IMR-90 (cell line): ENCODE measurements around the gene MBD3L2. TPM values are rescaled to one million over a fixed set of nuclear protein-coding genes. Genes with fewer than 3 reads are reported as not detected.

ENCODE experiments used
- ATAC-seq: fragments of 200-7000 bp; cut with Tn5 transposase; 2 replicates; pipeline ENCODE4 v1.9.1; 2020; ENCODE audit warnings: low read depth, mild to moderate bottlenecking, moderate library complexity
- BruUV-seq: library from RNA; stranded (reverse); fragments of 400-500 nt; replicated peaks from 2 replicates; lab custom pipeline; 2021; lab: Mats Ljungman, UMichigan
- CTCF ChIA-PET: fragments of 300-600 bp; formaldehyde crosslinking; extraction: SDS; loops from one replicate; lab custom pipeline; 2021; ENCODE audit warnings: antibody characterized with exemption; lab: Yijun Ruan, JAX
- POLR2A ChIA-PET: fragments of 300-600 bp; sonication (Branson Sonifier 250); formaldehyde crosslinking; loops from one replicate; lab custom pipeline; 2022; ENCODE audit warnings: antibody characterized with exemption; ENCODE audit not compliant: unreplicated experiment; lab: Charles Lee
- DNase-seq: peaks from one replicate; pipeline ENCODE4 v3.0.0; 2013
- H2AFZ ChIP-seq: replicated peaks from 2 replicates; pipeline ENCODE3; 2013; ENCODE audit warnings: low read length, mild to moderate bottlenecking; ENCODE audit not compliant: poor library complexity
- H2AK5ac ChIP-seq: 2 replicates; pipeline ENCODE4 v1.6.1; 2013; ENCODE audit warnings: low read depth, low read length, inconsistent platforms
- H2AK9ac ChIP-seq: replicated peaks from 2 replicates; pipeline ENCODE3; 2013; ENCODE audit warnings: mild to moderate bottlenecking, low read depth, low read length, moderate library complexity; ENCODE audit not compliant: poor library complexity
- H2BK120ac ChIP-seq: 2 replicates; pipeline ENCODE4 v1.6.1; 2013; ENCODE audit warnings: low read depth, low read length, inconsistent platforms
- H2BK15ac ChIP-seq: 3 replicates; pipeline ENCODE4 v1.6.1; 2013; ENCODE audit warnings: low read depth, low read length, inconsistent platforms
- H2BK20ac ChIP-seq: 2 replicates; pipeline ENCODE4 v1.6.1; 2013; ENCODE audit warnings: low read depth, mild to moderate bottlenecking, inconsistent platforms, low read length, moderate library complexity
- H2BK5ac ChIP-seq: 2 replicates; pipeline ENCODE4 v1.6.1; 2013; ENCODE audit warnings: mild to moderate bottlenecking, low read depth, low read length, inconsistent platforms; ENCODE audit not compliant: poor library complexity, severe bottlenecking
- H3K14ac ChIP-seq: replicated peaks from 2 replicates; pipeline ENCODE4 v1.6.1; 2013; ENCODE audit warnings: low read depth, low read length, inconsistent platforms
- H3K18ac ChIP-seq: 2 replicates; pipeline ENCODE4 v1.6.1; 2013; ENCODE audit warnings: low read depth, low read length, control low read depth
- H3K23ac ChIP-seq: 2 replicates; pipeline ENCODE4 v1.6.1; 2013; ENCODE audit warnings: low read depth, low read length, inconsistent platforms
- H3K27ac ChIP-seq: 2 replicates; pipeline ENCODE4 v1.5.1; 2013; ENCODE audit warnings: mild to moderate bottlenecking, control low read depth, low read length; ENCODE audit not compliant: insufficient read depth
- H3K27me3 ChIP-seq: 2 replicates; pipeline ENCODE4 v1.6.1; 2013; ENCODE audit warnings: low read length; ENCODE audit not compliant: control insufficient read depth, insufficient read depth
- H3K36me3 ChIP-seq: 2 replicates; pipeline ENCODE4 v1.6.1; 2013; ENCODE audit warnings: low read length, mixed read lengths; ENCODE audit not compliant: control insufficient read depth, insufficient read depth
- H3K4ac ChIP-seq: 2 replicates; pipeline ENCODE4 v1.6.1; 2013; ENCODE audit warnings: low read depth, low read length, inconsistent platforms
- H3K4me1 ChIP-seq: 2 replicates; pipeline ENCODE4 v1.6.1; 2013; ENCODE audit warnings: low read length, mixed read lengths; ENCODE audit not compliant: control insufficient read depth, insufficient read depth
- H3K4me2 ChIP-seq: 2 replicates; pipeline ENCODE4 v1.6.1; 2013; ENCODE audit warnings: low read depth, mild to moderate bottlenecking, control low read depth, low read length, moderate library complexity
- H3K4me3 ChIP-seq: 2 replicates; pipeline ENCODE4 v1.5.1; 2013; ENCODE audit warnings: low read depth, mild to moderate bottlenecking, control low read depth, low read length, moderate library complexity; ENCODE audit not compliant: insufficient read depth
- H3K56ac ChIP-seq: 2 replicates; pipeline ENCODE4 v1.6.1; 2013; ENCODE audit warnings: low read length, inconsistent platforms; ENCODE audit not compliant: insufficient read depth; ENCODE audit errors: extremely low read depth
- H3K79me1 ChIP-seq, 2 experiments: 2 replicates each; pipeline ENCODE4 v1.6.1; 2013; ENCODE audit warnings: low read length in 2 of 2, inconsistent platforms in 1 of 2, low read depth in 1 of 2
- H3K9ac ChIP-seq: 2 replicates; pipeline ENCODE4 v1.6.1; 2013; ENCODE audit warnings: low read depth, low read length, control low read depth
- H3K9me1 ChIP-seq: 2 replicates; pipeline ENCODE4 v1.6.1; 2013; ENCODE audit warnings: low read length, inconsistent platforms; ENCODE audit not compliant: insufficient read depth
- H3K9me3 ChIP-seq: 2 replicates; pipeline ENCODE4 v1.6.1; 2013; ENCODE audit warnings: low read length; ENCODE audit not compliant: control insufficient read depth, insufficient read depth
- H4K20me1 ChIP-seq: 2 replicates; pipeline ENCODE4 v1.6.1; 2013; ENCODE audit warnings: low read length, inconsistent platforms; ENCODE audit not compliant: insufficient read depth
- H4K5ac ChIP-seq: 2 replicates; pipeline ENCODE4 v1.6.1; 2013; ENCODE audit warnings: mild to moderate bottlenecking, low read depth, low read length, control low read depth
- H4K8ac ChIP-seq, 2 experiments: 2 replicates each; pipeline ENCODE4 v1.6.1; 2013; ENCODE audit warnings: low read depth in 2 of 2, low read length in 2 of 2, control low read depth in 1 of 2, inconsistent platforms in 1 of 2
- H4K91ac ChIP-seq: 2 replicates; pipeline ENCODE4 v1.6.1; 2013; ENCODE audit warnings: low read depth, low read length, inconsistent platforms; ENCODE audit not compliant: insufficient read depth
- BHLHE40 ChIP-seq: fragments of 150-350 bp; IDR thresholded peaks from 2 replicates; pipeline ENCODE4 v1.6.1; 2016; ENCODE audit warnings: mild to moderate bottlenecking, low read depth, low read length
- CEBPB ChIP-seq: IDR thresholded peaks from 2 replicates; pipeline ENCODE4 v1.6.1; 2012; ENCODE audit warnings: low read depth, low read length, improper control_type of control experiment
- CHD1 ChIP-seq: IDR thresholded peaks from 2 replicates; pipeline ENCODE4 v1.6.1; 2012; ENCODE audit warnings: low read depth, low read length, improper control_type of control experiment
- CTCF ChIP-seq: conservative IDR thresholded peaks from 2 replicates; pipeline ENCODE4 v1.5.1; 2012; ENCODE audit warnings: mild to moderate bottlenecking, low read depth, low read length, improper control_type of control experiment
- ELK1 ChIP-seq: fragments of 150-350 bp; IDR thresholded peaks from 2 replicates; pipeline ENCODE4 v1.6.1; 2016; ENCODE audit warnings: low read depth, mild to moderate bottlenecking, low read length, moderate library complexity, borderline replicate concordance
- FOS ChIP-seq: fragments of 150-350 bp; IDR thresholded peaks from 2 replicates; pipeline ENCODE4 v1.6.1; 2016; ENCODE audit warnings: low read depth, low read length
- MAFK ChIP-seq: IDR thresholded peaks from 2 replicates; pipeline ENCODE4 v1.6.1; 2012; ENCODE audit warnings: low read depth, low read length, improper control_type of control experiment
- MAZ ChIP-seq: IDR thresholded peaks from 2 replicates; pipeline ENCODE4 v1.6.1; 2012; ENCODE audit warnings: low read depth, mild to moderate bottlenecking, low read length, improper control_type of control experiment, moderate library complexity, borderline replicate concordance
- MXI1 ChIP-seq: IDR thresholded peaks from 2 replicates; pipeline ENCODE4 v1.6.1; 2012; ENCODE audit warnings: low read depth, mild to moderate bottlenecking, low read length, moderate library complexity, borderline replicate concordance
- NFE2L2 ChIP-seq: fragments of 150-350 bp; IDR thresholded peaks from 2 replicates; pipeline ENCODE4 v1.6.1; 2016; ENCODE audit warnings: low read depth, mild to moderate bottlenecking, low read length
- POLR2A ChIP-seq: IDR thresholded peaks from 2 replicates; pipeline ENCODE4 v1.6.1; 2012; ENCODE audit warnings: mild to moderate bottlenecking, low read depth, low read length
- RAD21 ChIP-seq: IDR thresholded peaks from 2 replicates; pipeline ENCODE4 v1.6.1; 2012; ENCODE audit warnings: low read length, improper control_type of control experiment
- RCOR1 ChIP-seq: IDR thresholded peaks from 2 replicates; pipeline ENCODE4 v1.6.1; 2012; ENCODE audit warnings: mild to moderate bottlenecking, low read length, improper control_type of control experiment; ENCODE audit not compliant: insufficient replicate concordance
- RFX5 ChIP-seq: IDR thresholded peaks from 2 replicates; pipeline ENCODE4 v1.8.0; 2012; ENCODE audit warnings: low read depth, mild to moderate bottlenecking, low read length, moderate library complexity
- SMC3 ChIP-seq: fragments of 150-350 bp; IDR thresholded peaks from 2 replicates; pipeline ENCODE4 v1.6.1; 2016; ENCODE audit warnings: low read depth, mild to moderate bottlenecking, antibody characterized with exemption, low read length, moderate library complexity
- USF2 ChIP-seq: fragments of 150-350 bp; IDR thresholded peaks from 2 replicates; pipeline ENCODE4 v1.6.1; 2017; ENCODE audit warnings: mild to moderate bottlenecking, antibody characterized with exemption, low read length, low read depth
- WGBS, 2 experiments: methylation state at CpG; one replicate each; pipeline versions ENCODE4 v1.1.5 to v1.1.7; 2013; ENCODE audit warnings: missing lambda C conversion rate in 2 of 2; ENCODE audit not compliant: insufficient read length in 1 of 2; ENCODE audit errors: extremely low coverage in 2 of 2; 5-methylcytosine and 5-hydroxymethylcytosine counted together
- dilution Hi-C: fragments of 300-500 bp; cut with HindIII; formaldehyde crosslinking; loops from one replicate; pipeline ENCODE4 v1.14.3; 2018; ENCODE audit warnings: low sequenced_read_pairs; ENCODE audit not compliant: unreplicated experiment
- in situ Hi-C: fragments of 300-500 bp; cut with MboI; formaldehyde crosslinking; loops from 3 replicates; pipeline ENCODE4 v1.14.3; 2019; ENCODE audit warnings: low sequenced_read_pairs, inconsistent platforms, mixed read lengths
- intact Hi-C: fragments of 100-400 bp; cut with micrococcal nuclease; formaldehyde crosslinking; loops from 2 replicates; pipeline ENCODE4 v1.10.0; 2022
- polyA plus RNA-seq, 3 experiments: library from polyadenylated mRNA; depleted of rRNA; stranded (reverse); fragments of >200 nt; gene quantifications; 2 replicates each; pipeline ENCODE4 v1.2.3, GENCODE V29; 2012; ENCODE audit warnings: low replicate concordance in 1 of 3
- total RNA-seq: library from RNA; depleted of rRNA; stranded (reverse); fragments of >200 nt; gene quantifications from 2 replicates; pipeline ENCODE4 v1.2.3, GENCODE V29; 2012

The MBD3L2 gene
- total and polyA plus RNA-seq, 2 of the 4 experiments (the other 2 are of a cell fraction): not detected

GRCh38 chr19:7076151-7076550 lies 27.0 kb downstream of the MBD3L2 start:
- no peaks in the 10 kb centered on the region for H3K27me3 ChIP-seq
- no peak overlapping the region for H3K4ac ChIP-seq
- in situ Hi-C loops (no loop called here), dilution Hi-C loops (no loop called here), intact Hi-C loops (no loop called here)
- no peak overlapping the region for H2BK20ac ChIP-seq
- H3K4me1 ChIP-seq: no peaks in the 10 kb centered on the region
- no peak overlapping the region for H2AK5ac ChIP-seq
- ChIA-PET CTCF (no interaction called here), POLR2A (no interaction called here)
- no CpG with 5 or more reads among the region's 6 CpGs for WGBS, 2 experiments
- H2AK9ac ChIP-seq: no peak overlapping the region
- peaks cover 2 to 5% of the 10 kb centered on the region in 2 experiments; a peak in 3 of 4 replicates for H3K79me1 ChIP-seq
- DNase-seq (no peak), ATAC-seq (no peak)
- H4K8ac ChIP-seq: no peak overlapping the region
- H3K36me3 ChIP-seq: peaks cover 77% of the 10 kb centered on the region
- H2BK5ac ChIP-seq: no peak overlapping the region
- H4K91ac ChIP-seq: no peak overlapping the region
- no TSS peak for BruUV-seq
- no peak overlapping the region for H3K4me3 ChIP-seq
- no peak overlapping the region for H3K23ac ChIP-seq
- no peak overlapping the region for H3K18ac ChIP-seq
- H4K20me1 ChIP-seq: no peaks in the 10 kb centered on the region
- no peak overlapping the region for H3K56ac ChIP-seq
- H2BK120ac ChIP-seq: no peak overlapping the region
- TF ChIP-seq POLR2A (no peak), RCOR1 (no peak), NFE2L2 (no peak), RAD21 (no peak), CEBPB (no peak), MXI1 (no peak), CHD1 (no peak), BHLHE40 (no peak), SMC3 (no peak), CTCF (no peak), USF2 (no peak), RFX5 (no peak), MAZ (no peak), ELK1 (no peak), MAFK (no peak), FOS (no peak)
- no peak overlapping the region for H4K5ac ChIP-seq
- H3K9ac ChIP-seq: no peak overlapping the region
- no peak overlapping the region for H2AFZ ChIP-seq
- no peak overlapping the region for H3K27ac ChIP-seq
- H3K9me3 ChIP-seq: peaks cover 56% of the 10 kb centered on the region
- H2BK15ac ChIP-seq: no peak overlapping the region
- H3K9me1 ChIP-seq: no peaks in the 10 kb centered on the region
- H3K4me2 ChIP-seq: no peak overlapping the region
- no peak overlapping the region for H3K14ac ChIP-seq
